ENCODE measurements around the gene EYS.

DNA sequence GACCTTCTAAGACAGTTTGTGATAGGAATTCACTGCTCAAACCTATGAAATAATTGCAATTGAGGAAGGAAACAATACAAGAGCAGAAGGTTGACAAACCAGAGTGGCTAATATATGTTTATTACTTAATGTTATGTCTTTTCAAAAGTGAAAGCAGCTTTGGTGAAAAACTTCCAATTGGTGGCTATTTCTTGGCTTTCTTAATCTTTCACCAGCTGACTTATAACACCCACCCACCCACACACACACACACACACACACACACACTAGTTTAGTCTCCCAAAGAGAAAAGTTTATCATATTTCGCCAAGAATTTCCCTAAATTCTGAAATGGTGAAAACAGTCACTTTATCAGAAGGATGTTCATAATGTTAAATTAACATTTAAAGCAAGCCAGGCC lies 583.5 kb downstream of the EYS start:
- TF ChIP-seq, protein P1, sequence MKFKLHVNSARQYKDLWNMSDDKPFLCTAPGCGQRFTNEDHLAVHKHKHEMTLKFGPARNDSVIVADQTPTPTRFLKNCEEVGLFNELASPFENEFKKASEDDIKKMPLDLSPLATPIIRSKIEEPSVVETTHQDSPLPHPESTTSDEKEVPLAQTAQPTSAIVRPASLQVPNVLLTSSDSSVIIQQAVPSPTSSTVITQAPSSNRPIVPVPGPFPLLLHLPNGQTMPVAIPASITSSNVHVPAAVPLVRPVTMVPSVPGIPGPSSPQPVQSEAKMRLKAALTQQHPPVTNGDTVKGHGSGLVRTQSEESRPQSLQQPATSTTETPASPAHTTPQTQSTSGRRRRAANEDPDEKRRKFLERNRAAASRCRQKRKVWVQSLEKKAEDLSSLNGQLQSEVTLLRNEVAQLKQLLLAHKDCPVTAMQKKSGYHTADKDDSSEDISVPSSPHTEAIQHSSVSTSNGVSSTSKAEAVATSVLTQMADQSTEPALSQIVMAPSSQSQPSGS (CRISPR knock-in tag; IDR thresholded peaks at IDR 0.05), result no peak
- TF ChIP-seq, protein P2, sequence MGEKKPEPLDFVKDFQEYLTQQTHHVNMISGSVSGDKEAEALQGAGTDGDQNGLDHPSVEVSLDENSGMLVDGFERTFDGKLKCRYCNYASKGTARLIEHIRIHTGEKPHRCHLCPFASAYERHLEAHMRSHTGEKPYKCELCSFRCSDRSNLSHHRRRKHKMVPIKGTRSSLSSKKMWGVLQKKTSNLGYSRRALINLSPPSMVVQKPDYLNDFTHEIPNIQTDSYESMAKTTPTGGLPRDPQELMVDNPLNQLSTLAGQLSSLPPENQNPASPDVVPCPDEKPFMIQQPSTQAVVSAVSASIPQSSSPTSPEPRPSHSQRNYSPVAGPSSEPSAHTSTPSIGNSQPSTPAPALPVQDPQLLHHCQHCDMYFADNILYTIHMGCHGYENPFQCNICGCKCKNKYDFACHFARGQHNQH (CRISPR knock-in tag; IDR thresholded peaks at IDR 0.05), result no peak

Measured in HepG2 (cell line).